Trophoblast cell (in vitro differentiated cells and primary cell): ENCODE measurements around the gene ZNF473.

ENCODE experiments used
- DNase-seq, 2 donors: peaks; one replicate each; pipeline ENCODE4 v3.0.0-alpha.2; 2016
- H2AFZ ChIP-seq: 2 replicates; pipeline ENCODE4 v1.6.1; 2013; ENCODE audit warnings: low read length, moderate library complexity, mild to moderate bottlenecking; ENCODE audit not compliant: insufficient read depth, poor library complexity
- H2AK5ac ChIP-seq: 2 replicates; pipeline ENCODE4 v1.6.1; 2013; ENCODE audit warnings: mild to moderate bottlenecking, low read length
- H2BK120ac ChIP-seq: 2 replicates; pipeline ENCODE4 v1.6.1; 2013; ENCODE audit warnings: low read length, mild to moderate bottlenecking, moderate library complexity; ENCODE audit not compliant: insufficient read depth, poor library complexity
- H2BK12ac ChIP-seq: 2 replicates; pipeline ENCODE4 v1.6.1; 2013; ENCODE audit warnings: mild to moderate bottlenecking, low read length, moderate library complexity
- H2BK5ac ChIP-seq: 2 replicates; pipeline ENCODE4 v1.6.1; 2013; ENCODE audit warnings: low read length, low read depth, moderate library complexity, mild to moderate bottlenecking; ENCODE audit not compliant: poor library complexity
- H3K14ac ChIP-seq: 2 replicates; pipeline ENCODE4 v1.6.1; 2013; ENCODE audit warnings: mild to moderate bottlenecking, low read length
- H3K18ac ChIP-seq: 2 replicates; pipeline ENCODE4 v1.6.1; 2013; ENCODE audit warnings: mild to moderate bottlenecking, low read length
- H3K23ac ChIP-seq: 2 replicates; pipeline ENCODE4 v1.6.1; 2013; ENCODE audit warnings: low read length
- H3K27ac ChIP-seq: 2 replicates; pipeline ENCODE4 v1.5.1; 2013; ENCODE audit warnings: low read depth, mild to moderate bottlenecking, inconsistent platforms, low read length, moderate library complexity
- H3K27me3 ChIP-seq: 2 replicates; pipeline ENCODE4 v1.6.1; 2013; ENCODE audit warnings: inconsistent platforms, mild to moderate bottlenecking, low read length, moderate library complexity; ENCODE audit not compliant: insufficient read depth
- H3K36me3 ChIP-seq, 2 experiments: 1 replicate in 1 of 2; 2 replicates in 1 of 2; pipeline ENCODE4 v1.6.1; 2013; ENCODE audit warnings: low read length in 2 of 2, mild to moderate bottlenecking in 2 of 2, moderate library complexity in 1 of 2; ENCODE audit not compliant: insufficient read depth in 2 of 2, control insufficient read depth in 1 of 2
- H3K4ac ChIP-seq: 2 replicates; pipeline ENCODE4 v1.6.1; 2013; ENCODE audit warnings: low read depth, mild to moderate bottlenecking, low read length, moderate library complexity
- H3K4me1 ChIP-seq, 2 experiments: 1 replicate in 1 of 2; 2 replicates in 1 of 2; pipeline ENCODE4 v1.6.1; 2013; ENCODE audit warnings: low read length in 2 of 2, mild to moderate bottlenecking in 2 of 2, moderate library complexity in 1 of 2; ENCODE audit not compliant: insufficient read depth in 2 of 2, control insufficient read depth in 1 of 2
- H3K4me2 ChIP-seq: 2 replicates; pipeline ENCODE4 v1.6.1; 2013; ENCODE audit warnings: inconsistent platforms, mild to moderate bottlenecking, low read length, moderate library complexity
- H3K4me3 ChIP-seq: 2 replicates; pipeline ENCODE4 v1.5.1; 2013; ENCODE audit warnings: mild to moderate bottlenecking, low read depth, low read length, inconsistent platforms
- H3K79me1 ChIP-seq: one replicate; pipeline ENCODE4 v1.6.1; 2013; ENCODE audit warnings: low read length
- H3K79me2 ChIP-seq: 2 replicates; pipeline ENCODE4 v1.6.1; 2013; ENCODE audit warnings: low read length, mild to moderate bottlenecking; ENCODE audit not compliant: control insufficient read depth, insufficient read depth, poor library complexity
- H3K9ac ChIP-seq: 2 replicates; pipeline ENCODE4 v1.6.1; 2013; ENCODE audit warnings: mild to moderate bottlenecking, low read length
- H3K9me3 ChIP-seq: 2 replicates; pipeline ENCODE4 v1.6.1; 2013; ENCODE audit warnings: low read depth, mild to moderate bottlenecking, control low read depth, inconsistent platforms, low read length; ENCODE audit not compliant: insufficient read depth
- H4K12ac ChIP-seq: 2 replicates; pipeline ENCODE4 v1.6.1; 2013; ENCODE audit warnings: low read depth, mild to moderate bottlenecking, low read length, moderate library complexity
- H4K8ac ChIP-seq: 2 replicates; pipeline ENCODE4 v1.6.1; 2013; ENCODE audit warnings: low read depth, mild to moderate bottlenecking, low read length, moderate library complexity
- H4K91ac ChIP-seq: one replicate; pipeline ENCODE4 v1.6.1; 2013; ENCODE audit warnings: low read depth, mild to moderate bottlenecking, low read length, moderate library complexity
- WGBS: extraction: QIAGEN DNeasy Blood & Tissue Kit; methylation state at CpG from one replicate; pipeline ENCODE4 v1.1.7; 2013; ENCODE audit warnings: missing lambda C conversion rate; ENCODE audit not compliant: insufficient read length, insufficient coverage; ENCODE audit errors: extremely low coverage; 5-methylcytosine and 5-hydroxymethylcytosine counted together

The ZNF473 gene

DNA sequence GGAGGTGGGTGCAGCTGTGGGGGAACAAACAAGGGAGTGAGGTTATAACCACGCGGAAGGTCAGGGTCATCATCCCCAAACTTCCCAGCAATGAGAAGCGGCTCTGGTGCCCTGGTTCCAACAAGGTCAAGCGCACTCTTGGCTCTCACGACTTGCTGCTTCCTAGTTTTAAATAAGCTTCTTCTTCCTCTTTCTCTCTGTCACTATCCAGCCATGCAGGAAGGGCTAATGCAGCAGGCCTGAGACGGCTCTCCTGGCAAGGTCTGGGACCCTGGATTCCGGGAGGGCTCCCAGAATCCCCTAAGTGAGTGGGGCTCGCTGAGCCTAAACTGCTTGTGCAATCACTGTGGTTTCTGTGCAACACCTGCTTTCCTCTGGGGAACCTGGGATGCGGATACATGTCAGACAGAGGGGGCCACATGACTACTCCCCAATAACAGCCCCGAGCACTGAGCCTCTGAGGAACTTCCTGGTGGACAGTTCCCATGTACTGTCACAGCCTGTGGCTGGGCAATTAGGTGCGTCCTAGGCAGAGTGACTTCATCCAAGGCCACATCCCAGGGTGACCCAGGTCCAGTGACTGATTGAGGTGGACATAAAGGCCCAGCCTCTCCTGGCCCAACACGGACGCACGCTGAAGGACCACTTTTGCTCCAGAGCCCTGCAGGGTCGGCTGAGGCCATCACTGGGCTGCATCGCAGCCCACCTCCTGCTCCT, 24.8 kb upstream of the ZNF473 start:
- Histone ChIP-seq H2AFZ (no peak overlapping the region), H3K27ac (no peak overlapping the region), H2BK12ac (no peak overlapping the region), H3K23ac (no peak overlapping the region), H3K4ac (no peak overlapping the region), H3K9ac (no peak overlapping the region), H3K36me3 (peaks cover 63 to 75% of the 10 kb centered on the region in 2 experiments), H3K14ac (no peak overlapping the region), H4K91ac (no peak overlapping the region), H2BK120ac (no peak overlapping the region), H3K9me3 (no peaks in the 10 kb centered on the region), H2AK5ac (no peak overlapping the region), H2BK5ac (no peak overlapping the region), H3K18ac (no peak overlapping the region), H3K27me3 (no peaks in the 10 kb centered on the region), H3K79me1 (no peaks in the 10 kb centered on the region), H3K79me2 (no peaks in the 10 kb centered on the region), H3K4me2 (no peak overlapping the region), H4K8ac (no peak overlapping the region), H3K4me3 (no peak overlapping the region), H3K4me1 (no peaks in the 10 kb centered on the region), H4K12ac (no peak overlapping the region)
- no CpG with 5 or more reads among the region's 16 CpGs for WGBS
- DNase-seq = no peak

DNA sequence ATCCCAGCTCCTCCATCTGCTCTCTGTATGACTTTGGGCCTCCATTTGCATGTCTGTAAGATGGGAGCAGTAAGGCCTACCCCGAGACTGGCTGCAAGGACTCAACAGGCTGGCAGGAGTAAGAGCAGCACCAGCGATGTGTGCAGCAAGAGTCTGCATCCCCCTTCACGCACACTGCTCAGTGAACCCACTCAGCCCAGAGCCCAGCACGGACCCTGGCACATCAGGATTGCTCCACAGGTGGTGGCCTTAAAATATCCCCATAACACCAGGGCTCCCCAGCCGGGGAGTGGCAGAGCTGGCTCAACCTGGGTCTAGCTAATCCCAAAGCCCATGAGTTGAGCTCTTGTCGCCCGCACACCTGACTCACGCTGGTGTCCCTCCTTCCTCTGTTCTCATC, 24.0 kb upstream of the ZNF473 start:
- no peaks in the 10 kb centered on the region for H3K79me2 ChIP-seq
- H4K12ac ChIP-seq = no peak overlapping the region
- DNase-seq = no peak
- H3K4me2 ChIP-seq = no peak overlapping the region
- H3K14ac ChIP-seq = no peak overlapping the region
- H2AFZ ChIP-seq = no peak overlapping the region
- peaks cover 61 to 74% of the 10 kb centered on the region in 2 experiments for H3K36me3 ChIP-seq
- H3K27ac ChIP-seq = no peak overlapping the region
- no peak overlapping the region for H2AK5ac ChIP-seq
- no CpG with 5 or more reads among the region's 8 CpGs for WGBS
- no peaks in the 10 kb centered on the region for H3K79me1 ChIP-seq
- no peaks in the 10 kb centered on the region for H3K27me3 ChIP-seq
- no peaks in the 10 kb centered on the region for H3K9me3 ChIP-seq
- no peak overlapping the region for H2BK5ac ChIP-seq
- H3K4me3 ChIP-seq = no peak overlapping the region
- H2BK12ac ChIP-seq = no peak overlapping the region
- no peak overlapping the region for H3K9ac ChIP-seq
- H4K91ac ChIP-seq = no peak overlapping the region
- H3K4me1 ChIP-seq = no peaks in the 10 kb centered on the region
- no peak overlapping the region for H4K8ac ChIP-seq
- no peak overlapping the region for H3K23ac ChIP-seq
- H3K18ac ChIP-seq = no peak overlapping the region
- no peak overlapping the region for H3K4ac ChIP-seq
- H2BK120ac ChIP-seq = no peak overlapping the region

DNA sequence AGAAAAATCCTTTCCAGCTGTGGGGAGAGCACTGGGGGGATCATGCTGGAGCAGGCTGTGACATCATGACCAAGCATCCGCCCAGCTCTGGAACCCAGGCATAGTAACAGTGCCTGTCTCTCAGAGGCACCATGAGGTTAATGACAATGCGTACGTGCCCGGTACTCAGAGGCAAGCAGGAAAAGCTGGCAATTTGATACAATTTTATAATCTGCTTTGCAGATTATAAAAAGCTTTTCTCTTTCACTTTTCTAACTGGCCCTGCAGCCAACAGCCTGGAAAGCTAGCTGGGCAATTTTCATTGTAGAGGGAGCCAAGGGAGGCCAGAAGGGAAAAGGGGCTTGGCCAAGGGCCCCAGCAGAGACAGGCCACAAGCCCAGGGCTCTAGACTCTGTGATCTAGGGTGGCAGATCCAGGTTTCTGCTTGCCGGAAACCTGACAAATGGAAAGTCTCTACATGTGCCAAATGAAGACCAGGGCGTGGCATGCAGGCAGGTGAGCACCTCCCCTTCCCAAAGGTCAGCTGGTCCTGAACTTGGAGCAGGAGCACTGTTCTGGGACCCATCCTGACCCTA, 23.3 kb upstream of the ZNF473 start:
- Histone ChIP-seq H3K23ac (no peak overlapping the region), H3K4me2 (no peak overlapping the region), H2AK5ac (no peak overlapping the region), H2BK12ac (no peak overlapping the region), H3K4me1 (no peaks in the 10 kb centered on the region), H4K8ac (no peak overlapping the region), H3K18ac (no peak overlapping the region), H3K79me2 (no peaks in the 10 kb centered on the region), H3K14ac (no peak overlapping the region), H3K27me3 (no peaks in the 10 kb centered on the region), H3K4ac (no peak overlapping the region), H4K91ac (no peak overlapping the region), H2BK120ac (no peak overlapping the region), H4K12ac (no peak overlapping the region), H2AFZ (no peak overlapping the region), H3K9me3 (no peaks in the 10 kb centered on the region), H2BK5ac (no peak overlapping the region), H3K9ac (no peak overlapping the region), H3K79me1 (no peaks in the 10 kb centered on the region), H3K4me3 (no peak overlapping the region), H3K36me3 (peaks cover 66 to 75% of the 10 kb centered on the region in 2 experiments), H3K27ac (no peak overlapping the region)
- WGBS = no CpG with 5 or more reads among the region's 6 CpGs
- no peak for DNase-seq

DNA sequence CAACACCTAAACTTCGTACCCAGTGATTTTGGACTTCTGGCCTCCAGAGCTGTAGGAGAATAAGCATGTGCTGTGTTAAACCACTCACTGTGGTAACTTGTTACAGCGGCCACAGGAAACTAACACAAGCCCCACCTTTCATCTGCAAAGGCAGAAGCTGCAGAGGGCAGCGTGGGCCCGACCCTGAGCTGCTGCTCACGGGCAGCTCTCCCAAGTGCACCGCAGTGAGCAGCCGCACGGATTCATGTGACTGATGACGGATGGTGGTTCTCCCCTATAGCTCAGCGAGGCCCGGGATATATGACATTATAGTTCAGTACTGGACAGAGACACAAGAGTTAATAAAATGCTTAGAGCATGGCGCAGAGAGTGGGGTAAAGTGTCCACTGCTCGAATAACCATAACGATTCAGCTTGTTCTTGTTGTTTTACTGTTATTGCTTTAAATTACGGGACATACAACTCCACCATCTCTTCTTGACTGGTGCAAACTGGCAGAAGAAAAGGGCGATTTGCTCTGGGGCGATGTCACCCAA, 22.5 kb upstream of the ZNF473 start:
- Histone ChIP-seq H2AK5ac (no peak overlapping the region), H4K8ac (no peak overlapping the region), H3K9me3 (no peaks in the 10 kb centered on the region), H2BK120ac (no peak overlapping the region), H2AFZ (no peak overlapping the region), H4K91ac (no peak overlapping the region), H3K79me1 (no peaks in the 10 kb centered on the region), H3K27ac (no peak overlapping the region), H4K12ac (no peak overlapping the region), H2BK5ac (no peak overlapping the region), H3K4me1 (no peaks in the 10 kb centered on the region), H3K14ac (no peak overlapping the region), H3K23ac (no peak overlapping the region), H3K27me3 (no peaks in the 10 kb centered on the region), H3K4me2 (no peak overlapping the region), H3K9ac (no peak overlapping the region), H3K4me3 (no peak overlapping the region), H2BK12ac (no peak overlapping the region), H3K18ac (no peak overlapping the region), H3K36me3 (peaks cover 72 to 79% of the 10 kb centered on the region in 2 experiments), H3K4ac (no peak overlapping the region), H3K79me2 (no peaks in the 10 kb centered on the region)
- no CpG with 5 or more reads among the region's 17 CpGs for WGBS
- DNase-seq = no peak
